Measurements from ENCODE around the gene CALML3. TPM values are rescaled to one million over a fixed set of nuclear protein-coding genes. Genes with fewer than 3 reads are reported as not detected.

CALML3 gene
- total and polyA plus RNA-seq, 2 donors (not counting 1 experiment from before 2014, with no cell fraction given), result not detected

- no peaks in the 10 kb centered on the region for H3K79me2 ChIP-seq (ENCODE audit: control insufficient read depth, insufficient read depth, low read length)
- Mint-ChIP-seq H3K9me3 (ENCODE audit: insufficient read depth) (no peaks in the 10 kb centered on the region), H3K4me3 (no peak overlapping the region), H3K27me3 (peaks cover 21% of the 10 kb centered on the region), H3K4me1 (no peaks in the 10 kb centered on the region), H3K27ac (no peak overlapping the region)
- no peaks in the 10 kb centered on the region for H3K4me1 ChIP-seq (ENCODE audit: control insufficient read depth in 2 of 2, insufficient read depth in 2 of 2, low read length in 2 of 2)
- H3K36me3 ChIP-seq (replicated peaks in 1 of 2; ENCODE audit: control extremely low read depth in 1 of 2, control insufficient read depth in 1 of 2, extremely low read depth in 1 of 2, insufficient read depth in 2 of 2, low read length in 1 of 2), result no peaks in the 10 kb centered on the region
- no peak overlapping the region for H2AFZ ChIP-seq (ENCODE audit: insufficient read depth, low read depth, low read length, poor library complexity, severe bottlenecking)
- TF ChIP-seq EZH2 (IDR thresholded peaks at IDR 0.05; ENCODE audit: borderline replicate concordance, insufficient read depth, low read depth, low read length, poor library complexity, severe bottlenecking) (no peak), CTCF (IDR thresholded peaks at IDR 0.05) (no peak)
- H3K9ac ChIP-seq (ENCODE audit: low read length), result no peak overlapping the region
- H3K4me2 ChIP-seq (replicated peaks; ENCODE audit: low read depth, low read length, poor library complexity, severe bottlenecking), result no peak overlapping the region
- intact Hi-C loops (cut with micrococcal nuclease), result no loop called here
- no peaks in the 10 kb centered on the region for H3K9me3 ChIP-seq (ENCODE audit: control extremely low read depth in 1 of 3, control insufficient read depth in 2 of 3, insufficient read depth in 1 of 3, low read length in 2 of 3)
- POLR2A ChIA-PET, result no interaction called here
- DNase-seq (no peak), ATAC-seq (ENCODE audit: low read depth) (no peak)
- peaks cover 0 to 2% (median 0%) of the 10 kb centered on the region in 4 experiments for H3K27me3 ChIP-seq (replicated peaks in 1 of 4; ENCODE audit: control extremely low read depth in 1 of 4, control insufficient read depth in 3 of 4, insufficient read depth in 4 of 4, low read length in 3 of 4)
- no peak overlapping the region for H3K4me3 ChIP-seq (ENCODE audit: control extremely low read depth in 1 of 5, extremely low read depth in 1 of 5, insufficient read depth in 1 of 5, low read depth in 2 of 5, low read length in 4 of 5)
- no peaks in the 10 kb centered on the region for H4K20me1 ChIP-seq (ENCODE audit: control insufficient read depth, insufficient read depth, low read length, poor library complexity, severe bottlenecking)
- WGBS (ENCODE audit: insufficient coverage), result 82% methylated on average over 2 of the region's 3 CpGs
- CTCF ChIA-PET, result interaction anchor here (0.5 to 1.2 kb wide), 2 partner anchors 56 to 836 kb away, joined by 4 read pairs; no protein-coding TSS in a partner anchor
- H3K27ac ChIP-seq (ENCODE audit: low read length in 2 of 2), result no peak overlapping the region
Observed at GRCh38 chr10:5566614-5567013, 41.9 kb downstream of the CALML3 start.

GRCh38 chr10:5567477-5567876, 42.7 kb downstream of the CALML3 start:
- Histone ChIP-seq H3K4me2 (replicated peaks; ENCODE audit: low read depth, low read length, poor library complexity, severe bottlenecking) (no peak overlapping the region), H3K36me3 (replicated peaks in 1 of 2; ENCODE audit: control extremely low read depth in 1 of 2, control insufficient read depth in 1 of 2, extremely low read depth in 1 of 2, insufficient read depth in 2 of 2, low read length in 1 of 2) (no peaks in the 10 kb centered on the region), H3K27me3 (replicated peaks in 1 of 4; ENCODE audit: control extremely low read depth in 1 of 4, control insufficient read depth in 3 of 4, insufficient read depth in 4 of 4, low read length in 3 of 4) (peaks cover 0 to 2% (median 0%) of the 10 kb centered on the region in 4 experiments), H4K20me1 (ENCODE audit: control insufficient read depth, insufficient read depth, low read length, poor library complexity, severe bottlenecking) (no peaks in the 10 kb centered on the region), H3K4me3 (ENCODE audit: control extremely low read depth in 1 of 5, extremely low read depth in 1 of 5, insufficient read depth in 1 of 5, low read depth in 2 of 5, low read length in 4 of 5) (no peak overlapping the region), H3K79me2 (ENCODE audit: control insufficient read depth, insufficient read depth, low read length) (no peaks in the 10 kb centered on the region), H3K4me1 (ENCODE audit: control insufficient read depth in 2 of 2, insufficient read depth in 2 of 2, low read length in 2 of 2) (no peaks in the 10 kb centered on the region), H3K9me3 (ENCODE audit: control extremely low read depth in 1 of 3, control insufficient read depth in 2 of 3, insufficient read depth in 1 of 3, low read length in 2 of 3) (no peaks in the 10 kb centered on the region), H2AFZ (ENCODE audit: insufficient read depth, low read depth, low read length, poor library complexity, severe bottlenecking) (no peak overlapping the region), H3K27ac (ENCODE audit: low read length in 2 of 2) (no peak overlapping the region), H3K9ac (ENCODE audit: low read length) (no peak overlapping the region)
- ChIA-PET CTCF (interaction anchor here (1.2 kb wide), 1 partner anchor 55 kb away, joined by 4 read pairs; no protein-coding TSS in a partner anchor), POLR2A (no interaction called here)
- no peak for TF ChIP-seq CTCF (IDR thresholded peaks at IDR 0.05)
- no CpG with 5 or more reads among the region's 2 CpGs for WGBS (ENCODE audit: insufficient coverage)
- Mint-ChIP-seq H3K27ac (no peak overlapping the region), H3K4me3 (no peak overlapping the region), H3K4me1 (no peaks in the 10 kb centered on the region), H3K27me3 (peaks cover 21% of the 10 kb centered on the region), H3K9me3 (ENCODE audit: insufficient read depth) (no peaks in the 10 kb centered on the region)
- no peak for ATAC-seq (ENCODE audit: low read depth)
- no peak for DNase-seq
- intact Hi-C loops (cut with micrococcal nuclease), result no loop called here

All from B cell (primary cell).